Kidney capillary endothelial cell (primary cell): ENCODE results near the gene EVL.
A peak's percentile ranks its signal among the peaks of the same experiment; 100 is the strongest.
"Not testable (repeated sequence)": the region's sequence is repeated elsewhere in the genome, so short reads cannot be mapped to it uniquely, and the experiment has no call there.

Experiments used
- DNase-seq: peaks from one replicate; pipeline ENCODE4 v3.0.0-alpha.2; 2018; ENCODE audit warnings: low spot score

EVL gene, protein sequence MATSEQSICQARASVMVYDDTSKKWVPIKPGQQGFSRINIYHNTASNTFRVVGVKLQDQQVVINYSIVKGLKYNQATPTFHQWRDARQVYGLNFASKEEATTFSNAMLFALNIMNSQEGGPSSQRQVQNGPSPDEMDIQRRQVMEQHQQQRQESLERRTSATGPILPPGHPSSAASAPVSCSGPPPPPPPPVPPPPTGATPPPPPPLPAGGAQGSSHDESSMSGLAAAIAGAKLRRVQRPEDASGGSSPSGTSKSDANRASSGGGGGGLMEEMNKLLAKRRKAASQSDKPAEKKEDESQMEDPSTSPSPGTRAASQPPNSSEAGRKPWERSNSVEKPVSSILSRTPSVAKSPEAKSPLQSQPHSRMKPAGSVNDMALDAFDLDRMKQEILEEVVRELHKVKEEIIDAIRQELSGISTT

DNA sequence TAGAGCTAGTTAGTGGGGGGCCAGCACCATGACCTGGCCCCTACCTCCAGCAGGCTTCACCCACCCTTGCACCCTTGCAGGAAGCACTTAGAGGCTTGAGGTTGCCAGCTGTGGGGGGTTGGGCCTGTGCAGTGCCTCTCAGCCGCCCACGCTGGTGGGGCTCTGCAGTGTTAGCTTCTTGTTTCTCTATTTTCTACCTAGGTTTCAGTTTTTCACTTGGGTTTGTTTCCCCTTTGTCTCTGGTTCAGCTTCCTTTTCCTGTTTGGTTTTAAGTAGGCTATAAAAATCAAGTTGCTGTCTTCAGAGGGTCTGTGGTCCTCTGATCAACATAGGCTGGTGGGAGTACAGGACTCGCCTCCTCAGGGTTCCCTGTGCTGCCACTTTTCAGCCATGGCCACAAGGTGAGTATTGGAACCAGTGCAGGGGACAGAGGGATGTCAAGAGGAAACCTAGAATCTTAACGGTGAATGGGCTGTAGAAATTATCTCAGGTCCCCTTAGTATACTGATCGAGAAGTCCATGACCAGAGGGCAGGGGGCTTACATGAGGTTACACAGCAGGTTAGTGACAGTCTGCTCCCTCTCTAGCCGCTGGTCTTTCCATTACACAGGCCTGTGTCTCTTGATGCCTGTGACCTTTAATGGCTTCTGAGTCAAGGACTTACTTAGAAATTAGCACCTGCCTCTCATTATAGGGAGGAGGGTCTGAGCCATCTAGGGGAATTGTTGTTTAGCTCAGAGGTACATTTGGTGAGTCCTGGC, at the start of gene EVL:
Gene EVL (plus strand): TSS at position 312 of the 761 bp plus-strand sequence. CDS start 79 bp downstream, at position 391.
- no peak for DNase-seq

DNA sequence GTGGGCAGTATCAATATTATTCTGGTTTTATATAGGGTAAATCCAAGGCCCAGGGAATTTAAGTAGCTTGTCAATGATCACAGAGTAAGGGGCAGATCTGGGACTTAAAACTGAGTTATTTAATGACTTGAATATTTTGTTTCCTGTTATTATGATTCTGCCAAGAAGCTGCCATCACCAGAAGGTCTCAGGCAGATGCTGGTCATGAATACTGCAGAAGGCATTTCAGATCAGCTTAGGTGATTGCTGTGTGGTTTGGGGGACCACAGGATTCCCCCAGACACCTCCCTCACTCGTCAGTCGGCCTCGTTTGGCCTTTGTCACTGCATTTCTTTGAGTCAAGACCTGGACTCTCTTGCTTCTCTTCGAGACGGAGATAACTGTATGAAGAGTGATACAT, 47.7 kb upstream of the EVL start:
- DNase-seq = no peak

DNA sequence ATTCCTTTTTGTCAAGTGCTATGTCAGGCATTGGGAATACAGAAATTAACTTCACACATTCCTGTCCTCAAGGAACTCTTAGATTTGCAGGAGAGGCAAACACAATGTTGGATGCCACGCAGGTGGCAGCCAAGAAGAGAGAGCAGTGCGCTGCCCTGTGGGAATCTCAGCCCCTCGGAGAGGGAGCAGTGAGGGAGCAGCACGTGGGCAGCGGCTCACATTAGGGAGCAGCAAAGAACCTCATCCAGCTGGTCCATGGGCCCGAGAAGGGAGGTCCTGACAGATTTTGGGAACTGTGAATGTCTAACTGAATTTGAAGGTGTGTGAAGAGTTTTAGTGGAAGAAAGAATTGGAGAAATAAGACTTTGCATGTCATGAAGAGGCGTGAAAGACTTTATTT, 47.2 kb upstream of the EVL start:
- DNase-seq = no peak

DNA sequence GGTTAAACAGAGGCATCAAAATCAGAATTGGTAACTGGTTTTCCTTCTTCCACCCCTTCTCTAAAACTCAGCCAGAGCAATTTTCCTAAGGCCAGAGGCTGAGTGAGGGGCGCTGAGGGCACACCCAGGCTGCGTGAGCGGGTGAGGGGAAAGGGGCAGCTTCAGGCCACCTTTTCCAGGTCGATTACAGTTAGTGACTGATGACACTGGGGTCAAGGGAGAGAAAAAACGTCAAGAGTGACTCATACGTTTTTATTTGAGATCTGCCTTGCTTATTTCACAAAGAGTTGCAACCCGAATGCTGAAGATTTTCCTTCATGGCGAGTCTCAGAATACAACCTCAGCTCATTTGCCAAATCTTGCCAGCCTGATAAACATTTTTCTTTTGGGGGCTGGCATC, 46.7 kb upstream of the EVL start:
- no peak for DNase-seq

DNA sequence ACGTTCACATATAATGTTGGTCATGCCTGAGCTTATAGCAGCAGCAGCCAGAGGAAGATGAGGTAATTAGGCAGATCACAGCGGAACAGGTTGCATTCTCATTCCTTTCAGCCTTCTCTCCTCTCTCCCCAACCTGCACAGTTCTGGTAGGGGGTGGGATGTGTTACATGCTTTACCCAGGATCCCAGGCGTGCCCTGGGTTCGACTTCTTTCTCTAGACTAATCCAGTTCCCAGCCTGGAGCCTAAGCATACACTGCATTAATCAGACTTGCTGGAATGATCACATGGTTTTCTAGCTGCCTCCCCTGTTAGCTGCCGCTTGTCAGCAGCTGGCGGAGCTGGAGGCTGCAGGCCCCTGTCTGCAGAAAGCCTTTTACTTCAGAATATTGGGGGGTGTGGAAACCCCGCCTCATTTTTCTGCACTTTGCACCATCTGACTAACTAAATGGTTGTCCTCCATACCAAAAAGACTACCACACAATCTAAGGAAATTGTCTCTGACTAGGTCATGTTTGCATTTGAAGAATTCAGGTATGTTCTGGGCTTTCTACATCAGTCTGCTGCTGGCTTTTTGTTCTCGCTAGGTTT, 46.0 kb upstream of the EVL start:
- DNase-seq = no peak

DNA sequence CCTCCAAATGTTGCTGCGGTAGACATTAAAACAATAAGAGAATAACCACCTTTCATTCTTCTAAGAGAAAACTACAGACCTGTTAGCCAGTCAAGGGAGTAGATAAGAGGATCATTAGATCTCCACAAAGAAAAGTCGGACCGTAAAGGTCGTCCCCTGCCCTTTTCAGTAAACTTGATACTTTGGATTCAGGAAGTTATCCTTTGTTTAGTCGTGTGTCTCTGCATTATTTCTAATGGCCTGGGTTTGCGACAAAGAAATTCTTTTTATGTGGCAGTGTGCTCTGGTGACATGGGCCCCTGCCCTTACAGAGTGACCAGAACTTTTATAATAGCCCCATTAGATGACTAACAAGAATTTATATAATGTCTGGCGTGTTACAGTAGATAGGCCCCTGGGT, 44.6 kb upstream of the EVL start:
- no peak for DNase-seq

DNA sequence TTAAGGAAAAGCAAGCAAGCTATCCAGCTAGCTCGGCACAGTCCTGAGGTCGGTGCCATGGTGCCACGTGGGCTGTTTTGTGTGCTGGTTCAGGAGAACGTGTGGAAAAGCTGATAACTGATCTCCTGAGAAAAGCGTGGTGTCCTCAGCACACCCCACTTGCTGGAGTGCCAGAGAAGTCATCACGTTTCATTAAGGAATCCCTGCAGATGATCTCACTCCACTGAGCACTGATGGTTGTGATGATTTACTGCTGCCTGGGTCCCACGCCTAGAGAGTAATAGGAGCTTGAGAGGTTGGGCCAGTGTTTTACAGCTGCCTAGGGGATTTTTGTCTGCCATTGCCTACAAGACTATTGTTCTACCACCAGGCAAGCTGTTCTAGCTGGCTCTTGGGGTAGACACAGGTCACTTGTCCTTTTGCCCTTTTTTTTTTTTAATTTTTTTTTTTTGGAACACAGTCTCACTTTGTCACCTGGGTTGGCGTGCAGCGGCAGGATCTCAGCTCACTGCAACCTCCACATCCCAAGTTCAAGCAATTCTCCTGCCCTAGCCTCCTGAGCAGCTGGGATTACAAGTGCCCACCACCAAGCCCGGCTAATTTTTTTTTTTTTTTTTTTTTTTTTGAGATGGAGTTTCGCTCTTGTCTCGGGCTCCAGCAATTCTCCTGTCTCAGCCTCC, 42.3 kb upstream of the EVL start:
- DNase-seq = no peak

DNA sequence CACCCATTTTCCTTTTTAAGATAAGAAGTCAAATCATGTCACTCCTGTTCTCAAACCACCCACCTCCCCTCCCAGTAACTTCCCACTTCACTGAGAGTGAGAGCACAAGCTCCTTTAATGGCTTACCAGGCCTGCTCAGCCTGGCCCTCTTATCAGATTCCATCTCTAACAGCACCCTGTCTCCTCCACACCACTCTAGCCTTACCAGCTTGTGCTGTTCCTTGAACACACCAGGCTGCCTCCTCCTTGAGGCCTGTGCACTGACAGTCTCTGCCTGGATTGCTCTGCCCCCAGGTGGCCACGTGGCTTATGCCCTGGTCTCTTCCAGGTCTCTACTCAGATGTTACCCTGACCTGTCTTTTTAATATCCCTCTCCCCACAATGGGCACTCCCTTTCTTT, 40.1 kb upstream of the EVL start:
- no peak for DNase-seq

DNA sequence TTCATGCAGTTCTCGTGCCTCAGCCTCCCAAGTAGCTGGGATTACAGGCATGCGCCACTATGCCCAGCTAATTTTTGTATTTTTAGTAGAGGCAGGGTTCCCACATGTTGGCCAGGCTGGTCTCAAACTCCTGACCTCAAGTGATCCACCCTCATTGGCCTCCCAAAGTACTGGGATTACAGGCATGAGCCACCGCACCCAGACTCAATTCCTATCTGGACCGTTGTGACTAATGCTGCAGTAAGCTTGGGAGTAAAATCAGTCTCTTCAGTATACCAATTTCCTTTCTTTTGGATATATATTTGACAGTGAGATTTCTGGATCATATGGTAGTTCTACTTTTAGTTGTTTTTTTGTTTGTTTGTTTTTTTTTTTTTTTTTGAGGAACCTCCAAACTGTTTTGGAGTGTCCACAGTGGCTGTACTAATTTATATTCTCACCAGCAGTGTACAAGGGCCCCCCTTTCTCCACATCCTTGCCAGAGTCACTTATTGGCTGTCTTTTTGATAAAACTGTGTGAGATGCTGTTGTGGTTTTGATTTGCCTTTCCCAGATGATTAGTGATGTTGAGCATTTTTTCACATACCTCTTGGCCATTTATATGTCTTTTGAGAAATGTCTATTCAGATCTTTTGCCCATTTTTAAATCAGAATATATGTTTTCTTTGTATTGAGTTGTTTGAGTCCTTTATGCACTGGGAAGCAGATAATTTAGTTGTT, 37.3 kb upstream of the EVL start:
- DNase-seq = no peak

DNA sequence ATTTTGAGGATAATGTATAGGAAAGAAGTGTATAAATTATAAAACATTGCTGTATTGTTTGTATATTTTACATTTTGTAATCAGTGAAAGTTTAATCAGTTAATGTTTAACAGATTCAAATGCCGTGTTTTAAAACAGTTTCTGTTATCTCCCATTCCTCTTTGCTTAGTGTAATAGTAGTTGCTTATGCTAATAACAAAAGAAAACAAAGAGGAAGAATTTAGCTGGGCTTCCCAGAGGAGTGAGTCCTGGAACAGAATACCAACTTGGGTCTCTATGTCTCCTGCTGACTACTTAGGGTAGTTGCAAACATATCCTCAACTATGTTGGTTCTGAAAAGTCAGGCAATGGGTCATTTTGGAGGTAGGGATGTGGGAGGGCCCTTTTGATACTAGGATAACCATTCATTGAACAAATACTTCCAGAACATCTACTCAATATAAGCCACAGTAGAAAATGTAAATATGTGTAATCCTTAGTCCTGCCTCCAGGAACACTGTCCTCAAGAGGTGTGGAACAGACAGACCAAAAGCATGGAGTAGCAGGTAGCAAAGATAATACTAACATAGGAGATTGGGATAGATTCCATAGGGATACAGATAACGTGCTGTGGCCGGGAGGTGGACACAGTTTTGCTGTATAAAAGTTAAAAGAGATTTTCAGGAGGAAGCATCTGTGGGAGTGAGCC, 36.1 kb upstream of the EVL start:
- no peak for DNase-seq

DNA sequence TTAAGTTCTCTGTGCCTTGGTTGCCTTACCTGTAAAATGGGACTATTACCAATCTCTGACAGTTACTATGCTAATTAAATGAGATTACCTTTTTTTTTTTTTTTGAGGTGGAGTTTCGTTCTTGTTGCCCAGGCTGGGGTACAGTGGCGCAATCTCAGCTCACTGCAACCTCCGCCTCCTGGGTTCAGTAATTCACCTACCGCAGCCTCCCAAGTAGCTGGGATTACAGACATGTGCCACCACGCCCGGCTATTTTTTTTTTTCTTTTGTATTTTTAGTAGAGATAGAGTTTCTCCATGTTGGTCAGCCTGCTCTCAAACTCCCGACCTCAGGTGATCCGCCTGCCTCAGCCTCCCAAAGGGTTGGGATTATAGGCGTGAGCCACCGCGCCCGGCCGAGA, 35.2 kb upstream of the EVL start:
- not testable (repeated sequence) for DNase-seq

DNA sequence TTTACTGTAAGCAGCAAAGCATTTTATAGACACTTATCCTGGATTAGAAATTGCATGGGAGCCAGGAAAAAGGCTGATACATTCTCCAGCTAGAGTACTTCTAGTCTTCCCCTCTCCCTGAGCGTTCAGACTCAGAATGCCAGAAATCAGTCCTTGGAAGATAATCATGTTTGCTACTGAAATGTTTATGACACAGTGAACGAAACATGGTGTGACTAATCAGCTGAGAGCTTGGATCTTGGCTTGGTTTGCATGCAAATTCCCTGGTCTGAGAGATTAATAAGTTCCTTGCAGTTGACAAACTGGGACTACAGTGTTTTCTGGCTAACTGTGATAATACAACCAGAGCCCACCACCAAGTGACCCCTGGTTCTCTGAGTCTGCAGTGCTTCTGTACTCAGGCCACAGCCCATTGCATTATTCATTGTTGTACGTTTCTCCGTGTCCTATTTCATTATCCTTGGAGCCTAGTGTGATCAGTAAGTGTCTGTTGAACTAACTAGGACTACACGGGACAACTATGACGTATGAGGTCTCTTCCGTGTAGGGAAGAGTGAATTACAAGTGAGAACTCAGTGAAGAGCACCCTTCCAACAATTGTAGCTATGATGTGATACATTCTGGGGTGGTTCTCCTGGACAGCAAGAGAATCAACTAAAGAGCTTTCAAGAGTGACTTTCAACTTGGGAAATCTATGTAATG, 34.6 kb upstream of the EVL start:
- DNase-seq = peak; percentile 32

DNA sequence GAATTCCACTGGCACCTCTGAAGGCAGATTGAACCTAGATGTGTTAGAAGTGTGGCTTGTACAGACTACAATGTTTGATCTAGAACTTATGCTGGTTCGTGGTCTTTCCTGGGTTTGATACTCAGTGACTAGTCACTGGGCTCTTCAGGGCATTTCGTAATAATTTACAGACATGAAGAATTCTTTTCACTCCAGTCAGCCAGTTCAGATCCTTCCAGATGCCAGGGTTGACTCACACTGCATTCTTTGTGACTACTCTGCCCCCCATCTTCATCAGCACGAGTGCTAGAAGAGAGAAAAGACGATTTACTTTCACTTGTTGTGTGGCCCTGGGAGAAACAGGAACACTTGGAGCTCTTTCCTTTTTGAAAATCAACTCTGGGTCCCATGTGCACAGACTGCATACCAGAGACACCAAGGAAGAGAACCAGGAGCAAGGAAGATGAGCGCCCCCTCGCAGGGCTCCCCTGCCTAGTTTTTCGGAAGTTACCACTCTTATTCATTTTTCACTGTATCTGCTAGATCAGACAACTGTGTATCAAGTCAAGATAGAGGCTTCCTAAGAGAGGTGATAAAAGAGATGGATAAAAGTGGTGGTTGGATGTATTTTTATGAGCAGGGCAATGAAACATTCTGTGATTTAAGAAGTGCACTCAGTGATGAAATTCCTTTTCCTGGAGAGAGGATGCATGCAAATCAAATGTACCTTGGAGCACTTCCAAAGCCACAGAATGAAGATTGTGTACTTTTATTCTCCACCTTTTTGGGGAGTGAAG, 33.5 kb upstream of the EVL start:
- DNase-seq = peak; percentile 88

DNA sequence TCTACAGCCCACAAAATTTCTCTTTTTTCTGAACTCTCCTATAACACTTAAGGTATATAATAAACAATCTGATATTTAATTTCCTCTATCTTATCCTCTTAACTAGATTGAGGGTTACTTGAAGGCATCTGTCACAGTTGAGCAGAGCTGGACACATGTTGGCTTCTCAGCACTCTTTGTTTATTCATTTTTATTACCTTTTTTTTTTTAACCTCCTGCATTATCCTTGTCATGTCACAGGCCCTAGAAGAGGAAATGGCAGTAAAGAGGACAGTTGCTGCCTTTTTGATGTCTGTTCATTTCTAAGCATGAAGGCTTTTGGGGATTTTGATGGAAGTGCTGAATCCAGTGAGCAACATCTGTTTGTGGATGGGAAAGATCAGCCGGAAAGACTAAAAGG, 32.5 kb upstream of the EVL start:
- no peak for DNase-seq

DNA sequence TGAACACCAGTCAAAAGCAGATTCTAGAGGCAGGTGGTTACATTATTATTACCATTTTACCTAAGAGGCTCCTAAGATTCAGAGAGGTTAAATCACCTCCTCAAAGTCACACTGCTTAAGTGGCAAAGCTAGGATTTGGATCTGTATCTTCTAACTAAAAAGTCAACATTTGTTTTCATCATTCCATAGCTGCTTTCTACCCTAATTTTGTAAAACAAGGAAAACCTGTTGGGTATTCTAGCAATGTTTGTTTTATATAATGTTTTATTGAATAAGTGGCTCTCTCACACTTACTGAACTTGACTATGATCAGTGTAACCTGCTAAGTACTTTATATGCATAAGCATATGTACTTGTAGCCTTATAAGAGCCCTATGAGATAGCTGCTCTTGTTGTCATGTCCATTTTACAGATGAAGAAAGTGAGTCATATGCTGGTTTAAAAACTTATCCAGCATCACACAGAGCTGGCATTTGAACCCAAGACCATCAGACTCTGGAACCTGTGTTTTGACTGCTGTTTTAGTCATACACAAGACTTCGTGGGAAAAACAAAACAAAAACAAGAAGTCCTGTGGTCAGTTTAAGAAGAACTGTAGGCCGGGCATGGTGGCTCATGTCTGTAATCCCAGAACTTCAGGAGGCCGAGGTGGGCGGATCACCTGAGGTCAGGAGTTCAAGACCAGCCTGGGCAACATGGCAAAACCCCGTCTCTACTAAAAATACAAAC, 31.7 kb upstream of the EVL start:
- no peak for DNase-seq

DNA sequence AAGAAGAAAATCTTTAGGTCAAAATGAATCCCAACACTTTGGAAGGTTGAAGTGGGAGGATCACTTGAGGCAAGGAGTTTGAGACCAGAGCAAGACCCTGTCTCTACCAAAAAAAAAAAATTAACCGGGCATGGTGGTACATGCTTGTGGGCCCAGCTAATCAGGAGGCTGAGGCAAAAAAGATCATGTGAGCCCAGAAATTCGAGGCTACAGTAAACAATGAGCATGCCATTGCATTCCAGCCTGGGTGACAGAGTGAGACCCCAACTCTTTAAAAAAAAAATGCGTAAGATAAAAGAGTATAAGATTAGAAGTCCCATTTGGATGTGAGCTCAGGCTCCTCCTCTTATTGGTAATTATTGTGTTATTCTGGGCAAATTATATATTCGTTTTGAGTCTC, 30.8 kb upstream of the EVL start:
- DNase-seq = no peak

DNA sequence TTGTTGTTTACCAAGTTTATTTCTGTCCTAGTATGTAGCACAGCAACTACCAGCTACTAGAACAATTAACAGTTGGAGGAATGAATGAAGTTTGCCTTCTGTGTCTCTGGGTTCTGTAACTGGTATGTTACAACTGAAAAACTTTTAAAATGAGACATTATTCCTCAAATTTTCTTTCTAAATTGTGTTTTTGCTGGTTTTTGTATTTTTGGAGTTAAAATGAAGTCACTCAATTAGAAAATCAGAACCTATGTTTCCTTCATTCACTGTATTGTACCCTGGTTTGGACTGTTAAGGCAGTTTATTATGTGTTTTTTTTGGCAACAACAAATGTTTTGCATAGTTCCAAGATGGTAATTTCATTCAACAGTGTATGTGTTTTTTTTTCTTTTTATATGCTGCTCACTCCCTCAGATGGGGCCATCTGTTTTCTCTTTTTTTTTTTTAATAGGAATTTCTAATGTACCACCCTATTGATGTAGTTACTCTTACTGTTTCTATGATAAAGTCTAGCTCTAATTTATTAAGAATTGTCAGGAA, 30.2 kb upstream of the EVL start:
- DNase-seq = no peak

DNA sequence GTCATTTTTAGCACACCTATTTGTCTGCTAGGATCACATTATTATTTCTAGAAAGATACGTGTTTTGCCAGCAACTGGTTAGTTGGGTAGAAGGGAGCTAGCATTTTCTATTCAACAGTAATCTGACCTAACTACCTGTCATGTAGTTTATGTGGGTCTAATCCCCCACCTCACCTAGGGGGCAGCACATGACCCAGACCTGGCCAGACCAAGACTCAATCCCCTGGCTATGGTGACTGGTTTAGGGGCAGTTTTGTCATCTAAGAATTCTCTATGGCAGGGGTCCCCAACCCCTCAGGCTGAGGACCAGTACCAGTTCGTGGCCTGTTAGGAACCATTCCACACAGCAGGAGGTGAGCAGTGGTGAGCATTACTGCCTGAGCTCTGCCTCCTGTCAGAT, 29.5 kb upstream of the EVL start:
- DNase-seq = no peak

DNA sequence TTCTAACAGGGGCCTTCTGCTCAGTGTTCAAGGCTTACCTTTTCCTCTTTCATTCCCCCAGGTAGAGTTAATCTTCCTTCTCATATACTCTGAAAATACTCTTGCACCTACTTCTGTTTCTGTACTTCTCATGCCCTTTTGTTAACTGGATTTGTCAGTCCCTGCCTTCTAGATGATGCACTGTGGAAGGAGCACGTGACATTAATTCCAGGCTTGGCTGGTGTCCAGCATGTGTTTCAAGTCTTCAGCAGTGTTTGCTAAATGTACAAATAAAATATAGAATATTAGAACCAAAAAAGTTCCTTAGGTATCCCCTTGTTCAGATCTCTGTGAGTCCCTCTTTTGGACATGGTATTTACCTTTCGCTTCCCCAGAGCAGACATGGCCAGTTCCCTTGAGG, 27.9 kb upstream of the EVL start:
- DNase-seq = no peak
